Occipital lobe (tissue), 2 donors: Measurements from ENCODE around the gene LIF. TPM values are rescaled to one million over a fixed set of nuclear protein-coding genes. Genes with fewer than 3 reads are reported as not detected.
"Not testable (repeated sequence)": the region's sequence is repeated elsewhere in the genome, so short reads cannot be mapped to it uniquely, and the experiment has no call there.

Experiments used
- DNase-seq: peaks from one replicate; lab custom pipeline; 2025; lab: John Stamatoyannopoulos, UW
- total RNA-seq: library from RNA; depleted of rRNA; stranded (reverse); fragments of >200 nt; gene quantifications from one replicate; pipeline ENCODE4 v1.2.3, GENCODE V29; 2014

The LIF gene
- total RNA-seq, 1 donor from 2014 or later = not detected

- no peak for DNase-seq
These were observed 36.2 kb downstream of the LIF start for GRCh38 chr22:30210235-30210909.

GRCh38 chr22:30209642-30210041, 36.9 kb downstream of the LIF start:
- DNase-seq = no peak

GRCh38 chr22:30208631-30209603, 37.6 kb downstream of the LIF start:
- DNase-seq = no peak

- peak; percentile 64 for DNase-seq
These were observed 39.6 kb downstream of the LIF start for GRCh38 chr22:30206944-30207343.

GRCh38 chr22:30205281-30206115, 41.1 kb downstream of the LIF start:
- no peak for DNase-seq

- DNase-seq = no peak
These were observed 41.8 kb downstream of the LIF start for GRCh38 chr22:30204742-30205111.

- DNase-seq = no peak
These were observed 42.4 kb downstream of the LIF start for GRCh38 chr22:30204015-30204741.

GRCh38 chr22:30202531-30203006, 44.0 kb downstream of the LIF start:
- DNase-seq = no peak

- no peak for DNase-seq
These were observed 44.6 kb downstream of the LIF start for GRCh38 chr22:30201945-30202344.

- not testable (repeated sequence) for DNase-seq
These were observed 45.7 kb downstream of the LIF start for GRCh38 chr22:30200905-30201304.

- no peak for DNase-seq
These were observed 47.6 kb downstream of the LIF start for GRCh38 chr22:30198921-30199320.

- no peak for DNase-seq
These were observed 48.3 kb downstream of the LIF start for GRCh38 chr22:30198152-30198825.

- DNase-seq = no peak
These were observed 49.2 kb downstream of the LIF start for GRCh38 chr22:30197389-30197788.

- DNase-seq = no peak
These were observed 49.7 kb downstream of the LIF start for GRCh38 chr22:30196880-30197336.

- DNase-seq = no peak
These were observed 50.2 kb downstream of the LIF start for GRCh38 chr22:30196141-30196879.

GRCh38 chr22:30195245-30196140, 51.1 kb downstream of the LIF start:
- no peak for DNase-seq

GRCh38 chr22:30193031-30193775, 53.4 kb downstream of the LIF start:
- DNase-seq = no peak

- no peak for DNase-seq
These were observed 54.1 kb downstream of the LIF start for GRCh38 chr22:30192427-30192826.
